ENCODE data around the gene COX7C.

The COX7C gene

DNA sequence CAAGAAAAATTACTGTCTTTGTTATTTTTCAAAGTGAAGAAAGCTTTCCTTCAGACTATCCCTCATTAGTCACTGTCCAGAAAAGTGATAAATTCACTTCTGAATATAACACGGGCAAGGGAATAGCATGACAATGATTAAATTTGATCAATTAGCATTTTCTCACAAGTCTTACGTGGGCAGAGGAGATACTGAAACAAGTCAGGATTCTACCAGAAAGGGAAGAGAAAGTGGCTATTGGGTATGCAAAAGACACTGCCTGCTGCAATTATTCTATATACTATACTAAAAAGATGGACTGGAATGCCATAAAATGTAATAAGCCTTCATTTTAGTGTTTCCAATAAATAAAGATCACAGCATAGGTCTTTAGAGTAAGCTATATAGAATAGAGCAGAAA is 7.4 kb downstream of the COX7C start:
- H3K4me2 ChIP-seq (ENCODE audit: low read depth, low read length, poor library complexity, severe bottlenecking) = no peak overlapping the region
- H3K27me3 ChIP-seq (ENCODE audit: insufficient read depth, low read length, poor library complexity, severe bottlenecking) = no peaks in the 10 kb centered on the region
- H3K9me3 ChIP-seq (ENCODE audit: insufficient read depth, low read depth, low read length) = no peaks in the 10 kb centered on the region
- H3K79me2 ChIP-seq (ENCODE audit: insufficient read depth, low read length) = peaks cover 6% of the 10 kb centered on the region; the same call in 1 of the 2 replicates
- no peak overlapping the region for H3K9ac ChIP-seq (ENCODE audit: low read depth, low read length, poor library complexity, severe bottlenecking)
- H3F3A ChIP-seq (ENCODE audit: low read depth) = no peaks in the 10 kb centered on the region
- H3K4me1 ChIP-seq (ENCODE audit: insufficient read depth, low read length, poor library complexity, severe bottlenecking) = peaks cover 2% of the 10 kb centered on the region
- peaks cover 7% of the 10 kb centered on the region for H4K20me1 ChIP-seq (ENCODE audit: insufficient read depth, low read length, poor library complexity, severe bottlenecking)
- TF ChIP-seq, protein P1, sequence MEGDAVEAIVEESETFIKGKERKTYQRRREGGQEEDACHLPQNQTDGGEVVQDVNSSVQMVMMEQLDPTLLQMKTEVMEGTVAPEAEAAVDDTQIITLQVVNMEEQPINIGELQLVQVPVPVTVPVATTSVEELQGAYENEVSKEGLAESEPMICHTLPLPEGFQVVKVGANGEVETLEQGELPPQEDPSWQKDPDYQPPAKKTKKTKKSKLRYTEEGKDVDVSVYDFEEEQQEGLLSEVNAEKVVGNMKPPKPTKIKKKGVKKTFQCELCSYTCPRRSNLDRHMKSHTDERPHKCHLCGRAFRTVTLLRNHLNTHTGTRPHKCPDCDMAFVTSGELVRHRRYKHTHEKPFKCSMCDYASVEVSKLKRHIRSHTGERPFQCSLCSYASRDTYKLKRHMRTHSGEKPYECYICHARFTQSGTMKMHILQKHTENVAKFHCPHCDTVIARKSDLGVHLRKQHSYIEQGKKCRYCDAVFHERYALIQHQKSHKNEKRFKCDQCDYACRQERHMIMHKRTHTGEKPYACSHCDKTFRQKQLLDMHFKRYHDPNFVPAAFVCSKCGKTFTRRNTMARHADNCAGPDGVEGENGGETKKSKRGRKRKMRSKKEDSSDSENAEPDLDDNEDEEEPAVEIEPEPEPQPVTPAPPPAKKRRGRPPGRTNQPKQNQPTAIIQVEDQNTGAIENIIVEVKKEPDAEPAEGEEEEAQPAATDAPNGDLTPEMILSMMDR (conservative IDR thresholded peaks at IDR 0.05; ENCODE audit: low read length) = no peak
- no peak for TF ChIP-seq EZH2phosphoT487 (IDR thresholded peaks at IDR 0.05; ENCODE audit: borderline replicate concordance)
- H2AFZ ChIP-seq (ENCODE audit: low read length) = no peak overlapping the region
- H3K4me3 ChIP-seq (ENCODE audit: low read length, poor library complexity, severe bottlenecking) = no peak overlapping the region
- H3K9me2 ChIP-seq (replicated peaks; ENCODE audit: low read depth, low read length) = no peaks in the 10 kb centered on the region
- H3K36me3 ChIP-seq (ENCODE audit: insufficient read depth, low read length) = peaks cover 17% of the 10 kb centered on the region

- Histone ChIP-seq H2AFZ (ENCODE audit: low read length) (no peak overlapping the region), H3F3A (ENCODE audit: low read depth) (no peaks in the 10 kb centered on the region), H3K4me1 (ENCODE audit: insufficient read depth, low read length, poor library complexity, severe bottlenecking) (no peaks in the 10 kb centered on the region), H3K4me3 (ENCODE audit: low read length, poor library complexity, severe bottlenecking) (no peak overlapping the region), H3K27me3 (ENCODE audit: insufficient read depth, low read length, poor library complexity, severe bottlenecking) (no peaks in the 10 kb centered on the region), H4K20me1 (ENCODE audit: insufficient read depth, low read length, poor library complexity, severe bottlenecking) (peaks cover 5% of the 10 kb centered on the region), H3K9me2 (replicated peaks; ENCODE audit: low read depth, low read length) (no peaks in the 10 kb centered on the region), H3K9me3 (ENCODE audit: insufficient read depth, low read depth, low read length) (no peaks in the 10 kb centered on the region), H3K79me2 (ENCODE audit: insufficient read depth, low read length) (no peaks in the 10 kb centered on the region), H3K9ac (ENCODE audit: low read depth, low read length, poor library complexity, severe bottlenecking) (no peak overlapping the region), H3K36me3 (ENCODE audit: insufficient read depth, low read length) (peaks cover 7% of the 10 kb centered on the region), H3K4me2 (ENCODE audit: low read depth, low read length, poor library complexity, severe bottlenecking) (no peak overlapping the region)
- TF ChIP-seq, protein P1 (conservative IDR thresholded peaks at IDR 0.05; ENCODE audit: low read length) = no peak
- no peak for TF ChIP-seq EZH2phosphoT487 (IDR thresholded peaks at IDR 0.05; ENCODE audit: borderline replicate concordance)
These were observed 8.4 kb downstream of the COX7C start for GRCh38 chr5:86626149-86626548.

DNA sequence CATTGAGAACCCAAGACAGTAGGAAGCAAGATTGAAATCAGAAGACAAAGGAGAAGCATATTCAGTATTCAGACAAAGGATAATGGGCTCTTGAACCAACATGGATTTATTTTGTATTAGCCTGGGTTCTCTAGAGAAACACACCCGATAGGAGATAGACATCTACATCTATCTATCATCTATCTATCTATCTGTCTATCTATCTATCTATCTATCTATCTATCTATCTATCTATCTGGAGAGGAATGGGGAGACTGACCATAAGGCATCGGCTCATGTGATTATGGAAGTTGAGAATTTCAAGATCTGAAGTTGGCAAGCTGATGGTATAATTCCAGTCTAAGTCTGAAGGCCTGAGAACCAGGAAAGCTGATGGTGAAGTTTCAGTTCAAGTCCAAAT is 13.4 kb downstream of the COX7C start:
- Histone ChIP-seq H3K9me3 (ENCODE audit: insufficient read depth, low read depth, low read length) (no peaks in the 10 kb centered on the region), H3F3A (ENCODE audit: low read depth) (no peaks in the 10 kb centered on the region), H3K4me3 (ENCODE audit: low read length, poor library complexity, severe bottlenecking) (no peak overlapping the region), H3K9me2 (replicated peaks; ENCODE audit: low read depth, low read length) (no peaks in the 10 kb centered on the region), H3K4me2 (ENCODE audit: low read depth, low read length, poor library complexity, severe bottlenecking) (no peak overlapping the region), H2AFZ (ENCODE audit: low read length) (no peak overlapping the region), H3K9ac (ENCODE audit: low read depth, low read length, poor library complexity, severe bottlenecking) (no peak overlapping the region), H3K4me1 (ENCODE audit: insufficient read depth, low read length, poor library complexity, severe bottlenecking) (no peaks in the 10 kb centered on the region), H3K79me2 (ENCODE audit: insufficient read depth, low read length) (no peaks in the 10 kb centered on the region), H3K36me3 (ENCODE audit: insufficient read depth, low read length) (no peaks in the 10 kb centered on the region), H4K20me1 (ENCODE audit: insufficient read depth, low read length, poor library complexity, severe bottlenecking) (no peaks in the 10 kb centered on the region), H3K27me3 (ENCODE audit: insufficient read depth, low read length, poor library complexity, severe bottlenecking) (no peaks in the 10 kb centered on the region)
- TF ChIP-seq EZH2phosphoT487 (IDR thresholded peaks at IDR 0.05; ENCODE audit: borderline replicate concordance) = no peak
- TF ChIP-seq, protein P1 (conservative IDR thresholded peaks at IDR 0.05; ENCODE audit: low read length) = no peak
